ENCODE data around the gene DISP3. TPM values are rescaled to one million over a fixed set of nuclear protein-coding genes. Genes with fewer than 3 reads are reported as not detected.

Gene DISP3
- total and polyA plus RNA-seq, 2 of the 13 experiments (the other 11 are each of a cell fraction or from before 2014, with no cell fraction given): 0.08 to 0.13 TPM

GRCh38 chr1:11444907-11445306, 34.0 kb upstream of the DISP3 start:
- CTCF ChIA-PET (ENCODE audit: low intra/inter-chr PET ratio, low total read pairs): no interaction called here
- POLR2A ChIA-PET: no interaction called here
- 6% methylated on average over 6 of the region's 7 CpGs for WGBS (ENCODE audit: low lambda C conversion rate)

More at GRCh38 chr1:11444907-11445306, 34.0 kb upstream of the DISP3 start:
- Histone ChIP-seq H4K20me1 (ENCODE audit: insufficient read depth, low read length) (no peaks in the 10 kb centered on the region), H3K9me3 (ENCODE audit: low read length) (no peaks in the 10 kb centered on the region), H3K4me2 (ENCODE audit: low read depth, low read length) (no peak overlapping the region), H3K27me3 (ENCODE audit: control insufficient read depth in 1 of 2, insufficient read depth in 2 of 2, low read length in 2 of 2) (peaks cover 5 to 83% of the 10 kb centered on the region in 2 experiments; a peak in 4 of 5 replicates), H3K79me2 (ENCODE audit: insufficient read depth, low read length) (no peaks in the 10 kb centered on the region), H3K36me3 (replicated peaks in 1 of 2; ENCODE audit: control insufficient read depth in 1 of 2, insufficient read depth in 2 of 2, low read length in 2 of 2) (no peaks in the 10 kb centered on the region), H3K27ac (ENCODE audit: extremely low read length, insufficient read depth, low read length) (no peak overlapping the region), H3K4me1 (ENCODE audit: insufficient read depth, low read length) (no peaks in the 10 kb centered on the region), H3K4me3 (replicated peaks in 1 of 3; ENCODE audit: insufficient read depth in 1 of 3, low read depth in 2 of 3, low read length in 3 of 3) (no peak overlapping the region), H2AFZ (ENCODE audit: low read length) (no peak overlapping the region), H3K9ac (ENCODE audit: insufficient read depth, low read depth, low read length) (no peak overlapping the region)
- no peak for FAIRE-seq
- in situ Hi-C loops (cut with HindIII; ENCODE audit: extremely low pct_ligation_motif_present, low pct_unique_long_range_greater_than_20kb): no loop called here
- peak; percentile 29; the same call in 2 of the 3 replicates for ATAC-seq
- intact Hi-C loops (cut with micrococcal nuclease; ENCODE audit: unreplicated experiment): no loop called here
- TF ChIP-seq ZNF430 (CRISPR knock-in tag; IDR thresholded peaks at IDR 0.05) (no peak), ZNF232 (CRISPR knock-in tag; IDR thresholded peaks at IDR 0.05; ENCODE audit: borderline replicate concordance) (no peak), LRRFIP1 (CRISPR knock-in tag; conservative IDR thresholded peaks at IDR 0.05) (no peak), MAX (IDR thresholded peaks at IDR 0.05) (no peak), HDAC1 (CRISPR knock-in tag; IDR thresholded peaks at IDR 0.05) (no peak), ZNF264 (CRISPR knock-in tag; IDR thresholded peaks at IDR 0.05) (no peak), ZMYM3 (CRISPR knock-in tag; IDR thresholded peaks at IDR 0.05) (no peak), KLF9 (CRISPR knock-in tag; IDR thresholded peaks at IDR 0.05; ENCODE audit: low read depth) (no peak), JARID2 (CRISPR knock-in tag; IDR thresholded peaks at IDR 0.05; ENCODE audit: insufficient replicate concordance) (no peak), ZNF740 (CRISPR knock-in tag; IDR thresholded peaks at IDR 0.05) (no peak), BRD4 (CRISPR knock-in tag; IDR thresholded peaks at IDR 0.05) (no peak), REPIN1 (CRISPR knock-in tag; IDR thresholded peaks at IDR 0.05; ENCODE audit: borderline replicate concordance, low read depth) (no peak), RNF219 (CRISPR knock-in tag; IDR thresholded peaks at IDR 0.05) (no peak), ZNF513 (CRISPR knock-in tag; conservative IDR thresholded peaks at IDR 0.05) (no peak)
- BruUV-seq (replicated peaks): no TSS peak
- no peak for DNase-seq (ENCODE audit: low spot score)

Data from HepG2 (cell line).